Endothelial cell of umbilical vein (primary cell): Measurements from ENCODE around the gene SLC38A4. TPM values are rescaled to one million over a fixed set of nuclear protein-coding genes. Genes with fewer than 3 reads are reported as not detected.

ENCODE experiments used
- BruUV-seq: library from RNA; stranded (reverse); fragments of 400-500 nt; replicated peaks from 2 replicates; lab custom pipeline; 2021; lab: Mats Ljungman, UMichigan
- CTCF ChIA-PET: fragments of 300-600, 350-600 bp; sonication (Branson Sonifier 250); formaldehyde crosslinking; loops from one replicate; lab custom pipeline; 2021; ENCODE audit warnings: antibody characterized with exemption, inconsistent platforms; lab: Charles Lee
- POLR2A ChIA-PET: fragments of 300-600, 350-600 bp; sonication (Branson Sonifier 250); formaldehyde crosslinking; loops from one replicate; lab custom pipeline; 2021; ENCODE audit warnings: antibody characterized with exemption, inconsistent platforms; lab: Charles Lee
- DNase-seq: peaks from one replicate; pipeline ENCODE4 v3.0.0-alpha.2; 2011; ENCODE audit warnings: low read depth, low spot score
- FAIRE-seq: peaks from 2 replicates; lab custom pipeline; 2011; peaks lifted over from hg19 to GRCh38; lab: Jason Lieb, UNC
- H2AFZ ChIP-seq: 2 replicates; pipeline ENCODE4 v1.6.0; 2012; ENCODE audit warnings: low read depth, low read length, control low read depth, inconsistent platforms
- H3K27ac ChIP-seq: 2 replicates; pipeline ENCODE4 v1.5.1; 2011; ENCODE audit warnings: low read depth, mild to moderate bottlenecking, control low read depth, low read length, moderate library complexity; ENCODE audit not compliant: insufficient read depth
- H3K27me3 ChIP-seq, 2 experiments: 2 replicates each; pipeline versions ENCODE4 v1.6.0 to v1.6.1; 2011; ENCODE audit warnings: low read length in 2 of 2, mixed read lengths in 1 of 2; ENCODE audit not compliant: control insufficient read depth in 2 of 2, insufficient read depth in 2 of 2
- H3K36me3 ChIP-seq, 2 experiments: 2 replicates in 1 of 2; 3 replicates in 1 of 2; pipeline ENCODE4 v1.5.1; 2011; ENCODE audit warnings: low read length in 2 of 2, mild to moderate bottlenecking in 1 of 2, moderate library complexity in 1 of 2; ENCODE audit not compliant: control insufficient read depth in 2 of 2, insufficient read depth in 2 of 2; ENCODE audit errors: extremely low read depth in 1 of 2
- H3K4me1 ChIP-seq: 3 replicates; pipeline ENCODE4 v1.5.1; 2011; ENCODE audit warnings: mild to moderate bottlenecking, low read length; ENCODE audit not compliant: control insufficient read depth, insufficient read depth; ENCODE audit errors: extremely low read depth
- H3K4me2 ChIP-seq: 2 replicates; pipeline ENCODE4 v1.6.1; 2011; ENCODE audit warnings: low read length, control low read depth, mixed read lengths; ENCODE audit not compliant: insufficient read depth
- H3K4me3 ChIP-seq, 3 experiments: fragments of 200-600 bp in 1 of 3; sonication (generic), shearing (Covaris generic) in 1 of 3; replicated peaks in 1 of 3; 2 replicates each; pipeline ENCODE4 v1.5.1; 2011 to 2016; ENCODE audit warnings: control low read depth in 3 of 3, low read length in 3 of 3, mild to moderate bottlenecking in 2 of 3, inconsistent platforms in 1 of 3, low read depth in 1 of 3, moderate library complexity in 1 of 3; ENCODE audit not compliant: insufficient read depth in 1 of 3
- H3K79me2 ChIP-seq: 2 replicates; pipeline ENCODE4 v1.6.0; 2012; ENCODE audit warnings: low read length, inconsistent platforms; ENCODE audit not compliant: control insufficient read depth, insufficient read depth
- H3K9ac ChIP-seq: replicated peaks from 2 replicates; pipeline ENCODE3; 2011; ENCODE audit warnings: low read length, control low read depth; ENCODE audit not compliant: insufficient read depth; ENCODE audit errors: extremely low read depth
- H3K9me1 ChIP-seq: replicated peaks from 3 replicates; pipeline ENCODE4 v1.6.0; 2011; ENCODE audit warnings: mild to moderate bottlenecking, low read length; ENCODE audit not compliant: control insufficient read depth, insufficient read depth; ENCODE audit errors: extremely low read depth
- H3K9me3 ChIP-seq: replicated peaks from 2 replicates; pipeline ENCODE4 v1.5.1; 2012; ENCODE audit warnings: low read length, inconsistent platforms; ENCODE audit not compliant: control insufficient read depth, insufficient read depth
- H4K20me1 ChIP-seq: replicated peaks from 2 replicates; pipeline ENCODE3; 2011; ENCODE audit warnings: mild to moderate bottlenecking, low read length; ENCODE audit not compliant: control insufficient read depth, insufficient read depth; ENCODE audit errors: extremely low read depth
- EZH2 ChIP-seq: IDR thresholded peaks from 2 replicates; pipeline ENCODE4 v1.6.1; 2012; ENCODE audit warnings: borderline replicate concordance, low read depth, mild to moderate bottlenecking, moderate library complexity, low read length, inconsistent platforms; ENCODE audit not compliant: severe bottlenecking
- FOS ChIP-seq: IDR thresholded peaks from 2 replicates; pipeline ENCODE4 v1.6.1; 2011; ENCODE audit warnings: mild to moderate bottlenecking, low read length, moderate library complexity, borderline replicate concordance; ENCODE audit not compliant: insufficient read depth
- GATA2 ChIP-seq: IDR thresholded peaks from 2 replicates; pipeline ENCODE4 v1.7.0; 2011; ENCODE audit warnings: low read depth, mild to moderate bottlenecking, moderate library complexity, mixed read lengths, low read length; ENCODE audit not compliant: insufficient read length, insufficient read depth
- JUN ChIP-seq: IDR thresholded peaks from 2 replicates; pipeline ENCODE4 v1.6.1; 2011; ENCODE audit warnings: borderline replicate concordance, low read depth; ENCODE audit not compliant: insufficient read length, insufficient read depth
- MYC ChIP-seq: IDR thresholded peaks from one replicate; pipeline ENCODE4 v1.6.1; 2011; ENCODE audit warnings: mild to moderate bottlenecking, low read depth, low read length
- POLR2A ChIP-seq: IDR thresholded peaks from 2 replicates; pipeline ENCODE4 v1.6.1; 2012; ENCODE audit warnings: low read depth, mild to moderate bottlenecking, control low read depth, low read length
- POLR2AphosphoS5 ChIP-seq: IDR thresholded peaks from 2 replicates; pipeline ENCODE4 v1.6.1; 2012; ENCODE audit warnings: low read depth, mild to moderate bottlenecking, control low read depth, low read length, moderate library complexity; ENCODE audit not compliant: insufficient read depth
- dilution Hi-C: fragments of 300-500 bp; cut with MboI; formaldehyde crosslinking; loops from one replicate; pipeline ENCODE4 v1.15.0; 2019; ENCODE audit warnings: low sequenced_read_pairs; ENCODE audit not compliant: extremely low pct_ligation_motif_present
- intact Hi-C: fragments of 100-400 bp; cut with micrococcal nuclease; formaldehyde crosslinking; loops from one replicate; pipeline ENCODE4 v1.10.0; 2022
- polyA plus RNA-seq, 4 experiments: library from polyadenylated mRNA; depleted of rRNA in 3 of 4; stranded (reverse) in 3 of 4; unstranded in 1 of 4; fragments of >200 nt; gene quantifications; 2 replicates each; pipeline versions ENCODE4 v1.2.1 to v1.2.3, GENCODE V29; 2011 to 2012; ENCODE audit warnings: missing spikeins in 1 of 4
- total RNA-seq: library from RNA; stranded (reverse); gene quantifications from 2 replicates; pipeline ENCODE4 v1.2.3, GENCODE V29; 2021
- TF ChIP-seq, protein P1 (sequence below): IDR thresholded peaks from 2 replicates; pipeline ENCODE4 v1.6.1; 2011; ENCODE audit not compliant: insufficient read depth, insufficient read length
- TF ChIP-seq, protein P2 (sequence below), 2 donors: IDR thresholded peaks; 1 replicate in 1 of 2; 2 replicates in 1 of 2; pipeline ENCODE4 v1.5.1; 2011; ENCODE audit warnings: low read length in 2 of 2, mild to moderate bottlenecking in 2 of 2, moderate library complexity in 2 of 2, control low read depth in 1 of 2, inconsistent platforms in 1 of 2, low read depth in 1 of 2; ENCODE audit not compliant: insufficient read depth in 1 of 2; ENCODE audit errors: extremely low read depth in 1 of 2

Gene SLC38A4
- total and polyA plus RNA-seq, 2 donors (not counting 3 experiments of a cell fraction or from before 2014, with no cell fraction given), result 0.36 to 0.66 TPM

DNA sequence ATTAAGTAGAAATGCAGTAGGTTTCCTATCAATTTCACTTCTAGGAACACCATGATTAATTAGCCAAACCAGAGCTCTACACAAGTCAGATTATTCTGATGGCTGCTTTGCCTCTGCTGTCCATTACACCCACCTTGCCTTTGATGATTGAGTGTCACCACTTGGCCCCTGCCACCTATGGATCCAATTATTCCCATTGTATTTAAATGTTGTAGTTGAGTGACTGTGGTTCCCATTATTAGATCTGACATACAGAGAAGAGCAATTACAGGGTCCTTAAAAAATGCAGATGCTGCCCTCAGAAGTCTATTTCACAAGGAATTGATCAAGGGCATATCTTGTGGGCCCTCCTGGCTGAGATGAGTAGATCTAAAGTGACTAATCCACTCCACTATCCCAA, 39.5 kb upstream of the SLC38A4 start:
- CTCF ChIA-PET, result no interaction called here
- no TSS peak for BruUV-seq
- Histone ChIP-seq H3K27me3 (peaks cover 2 to 9% of the 10 kb centered on the region in 2 experiments), H3K9ac (no peak overlapping the region), H3K4me2 (no peak overlapping the region), H3K9me3 (no peaks in the 10 kb centered on the region), H3K9me1 (no peaks in the 10 kb centered on the region), H3K4me1 (no peaks in the 10 kb centered on the region), H3K79me2 (no peaks in the 10 kb centered on the region), H3K4me3 (no peak overlapping the region), H4K20me1 (no peaks in the 10 kb centered on the region), H3K27ac (no peak overlapping the region), H3K36me3 (no peaks in the 10 kb centered on the region), H2AFZ (no peak overlapping the region)
- no peak for TF ChIP-seq FOS
- TF ChIP-seq POLR2AphosphoS5, result no peak
- TF ChIP-seq MYC, result no peak
- TF ChIP-seq, protein P1, sequence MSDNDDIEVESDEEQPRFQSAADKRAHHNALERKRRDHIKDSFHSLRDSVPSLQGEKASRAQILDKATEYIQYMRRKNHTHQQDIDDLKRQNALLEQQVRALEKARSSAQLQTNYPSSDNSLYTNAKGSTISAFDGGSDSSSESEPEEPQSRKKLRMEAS, result no peak
- TF ChIP-seq, protein P2, sequence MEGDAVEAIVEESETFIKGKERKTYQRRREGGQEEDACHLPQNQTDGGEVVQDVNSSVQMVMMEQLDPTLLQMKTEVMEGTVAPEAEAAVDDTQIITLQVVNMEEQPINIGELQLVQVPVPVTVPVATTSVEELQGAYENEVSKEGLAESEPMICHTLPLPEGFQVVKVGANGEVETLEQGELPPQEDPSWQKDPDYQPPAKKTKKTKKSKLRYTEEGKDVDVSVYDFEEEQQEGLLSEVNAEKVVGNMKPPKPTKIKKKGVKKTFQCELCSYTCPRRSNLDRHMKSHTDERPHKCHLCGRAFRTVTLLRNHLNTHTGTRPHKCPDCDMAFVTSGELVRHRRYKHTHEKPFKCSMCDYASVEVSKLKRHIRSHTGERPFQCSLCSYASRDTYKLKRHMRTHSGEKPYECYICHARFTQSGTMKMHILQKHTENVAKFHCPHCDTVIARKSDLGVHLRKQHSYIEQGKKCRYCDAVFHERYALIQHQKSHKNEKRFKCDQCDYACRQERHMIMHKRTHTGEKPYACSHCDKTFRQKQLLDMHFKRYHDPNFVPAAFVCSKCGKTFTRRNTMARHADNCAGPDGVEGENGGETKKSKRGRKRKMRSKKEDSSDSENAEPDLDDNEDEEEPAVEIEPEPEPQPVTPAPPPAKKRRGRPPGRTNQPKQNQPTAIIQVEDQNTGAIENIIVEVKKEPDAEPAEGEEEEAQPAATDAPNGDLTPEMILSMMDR (IDR thresholded peaks at IDR 0.05; ENCODE audit: extremely low read depth in 1 of 2, insufficient read depth in 1 of 2, low read depth in 1 of 2, low read length in 2 of 2), result no peak
- dilution Hi-C loops, result no loop called here
- intact Hi-C loops, result no loop called here
- FAIRE-seq, result no peak
- POLR2A ChIA-PET, result no interaction called here
- DNase-seq, result no peak

DNA sequence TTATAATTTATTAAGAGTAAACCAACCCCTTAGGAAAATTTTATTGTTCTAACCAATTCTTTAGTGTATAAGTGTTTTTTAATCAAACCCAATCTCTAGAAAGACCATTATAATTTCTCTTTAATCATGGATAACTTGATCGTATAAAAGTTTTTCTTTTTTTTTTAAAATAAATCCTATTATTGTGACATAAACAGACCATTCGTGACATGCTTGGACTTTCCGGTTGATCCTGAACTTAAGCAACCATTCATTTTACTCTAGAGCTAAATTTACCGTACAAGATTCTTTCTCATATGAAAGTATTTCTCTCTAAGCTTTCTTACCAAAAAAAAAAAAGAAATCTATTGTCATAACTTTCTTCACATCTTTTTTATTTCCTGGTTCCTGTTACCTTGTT, 32.6 kb upstream of the SLC38A4 start:
- no peaks in the 10 kb centered on the region for H3K79me2 ChIP-seq
- H2AFZ ChIP-seq, result no peak overlapping the region
- H3K9ac ChIP-seq, result no peak overlapping the region
- no peak overlapping the region for H3K4me2 ChIP-seq
- DNase-seq (no peak), FAIRE-seq (no peak)
- H3K4me1 ChIP-seq, result no peaks in the 10 kb centered on the region
- no peaks in the 10 kb centered on the region for H3K36me3 ChIP-seq
- no TSS peak for BruUV-seq
- POLR2A ChIA-PET, result no interaction called here
- CTCF ChIA-PET, result no interaction called here
- H3K9me3 ChIP-seq, result no peaks in the 10 kb centered on the region
- intact Hi-C loops (no loop called here), dilution Hi-C loops (no loop called here)
- no peaks in the 10 kb centered on the region for H4K20me1 ChIP-seq
- no peak for TF ChIP-seq FOS
- TF ChIP-seq EZH2, result no peak
- TF ChIP-seq POLR2A, result no peak
- TF ChIP-seq POLR2AphosphoS5, result no peak
- TF ChIP-seq, protein P2 (IDR thresholded peaks at IDR 0.05; ENCODE audit: extremely low read depth in 1 of 2, insufficient read depth in 1 of 2, low read depth in 1 of 2, low read length in 2 of 2), result no peak
- TF ChIP-seq GATA2, result no peak
- TF ChIP-seq JUN, result no peak
- TF ChIP-seq MYC, result no peak
- TF ChIP-seq, protein P1, result no peak
- no peaks in the 10 kb centered on the region for H3K27me3 ChIP-seq
- no peaks in the 10 kb centered on the region for H3K9me1 ChIP-seq
- no peak overlapping the region for H3K27ac ChIP-seq
- no peak overlapping the region for H3K4me3 ChIP-seq
